ENCODE measurements around the gene NUDT8. TPM values are rescaled to one million over a fixed set of nuclear protein-coding genes. Genes with fewer than 3 reads are reported as not detected.

The NUDT8 gene
- total and polyA plus RNA-seq, 10 of the 15 experiments (the other 5 are each of a cell fraction or from before 2014, with no cell fraction given): 0.32 to 18.2 (median 9.8) TPM

DNA sequence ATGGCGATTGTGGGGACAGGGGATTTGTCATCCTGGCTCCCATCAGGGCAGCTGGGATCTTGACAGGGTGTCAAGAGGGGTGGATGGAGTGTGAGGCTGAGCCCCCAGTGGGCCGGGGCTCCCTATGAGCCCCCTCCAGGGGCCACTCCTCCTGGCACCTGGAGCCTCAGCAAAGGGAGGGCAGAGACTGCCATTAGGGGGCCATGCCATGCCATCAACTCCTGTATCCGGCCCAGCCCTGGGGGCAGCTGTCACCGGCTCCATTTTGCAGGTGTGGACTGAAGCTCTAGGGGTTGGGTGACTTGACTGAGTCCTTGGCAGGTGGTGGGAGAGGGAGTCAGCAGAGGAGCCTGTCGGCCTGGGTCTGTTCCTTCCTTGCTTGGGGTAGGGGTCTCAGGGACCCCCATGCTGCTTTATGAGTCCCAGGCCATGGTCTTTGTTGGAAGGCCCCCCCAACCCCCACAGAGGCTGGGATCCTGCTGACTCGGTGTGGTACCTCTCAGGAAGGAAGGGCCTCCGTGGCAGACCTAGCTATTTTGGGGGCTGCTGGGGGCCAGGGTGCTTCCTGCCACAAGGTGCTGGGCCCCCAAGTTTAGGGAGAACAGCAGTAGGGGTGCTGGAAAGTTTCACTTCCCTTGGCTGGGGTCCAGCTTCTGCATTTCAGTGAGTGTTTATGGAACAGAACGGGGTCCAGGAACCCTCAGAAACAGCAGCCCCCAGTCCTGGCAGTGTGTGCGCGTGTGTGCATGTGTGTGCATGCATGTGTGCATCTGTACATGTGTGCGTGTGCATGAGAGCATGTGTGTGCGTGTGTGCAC is 19.3 kb upstream of the NUDT8 start (continued):
- TF ChIP-seq, protein P1, sequence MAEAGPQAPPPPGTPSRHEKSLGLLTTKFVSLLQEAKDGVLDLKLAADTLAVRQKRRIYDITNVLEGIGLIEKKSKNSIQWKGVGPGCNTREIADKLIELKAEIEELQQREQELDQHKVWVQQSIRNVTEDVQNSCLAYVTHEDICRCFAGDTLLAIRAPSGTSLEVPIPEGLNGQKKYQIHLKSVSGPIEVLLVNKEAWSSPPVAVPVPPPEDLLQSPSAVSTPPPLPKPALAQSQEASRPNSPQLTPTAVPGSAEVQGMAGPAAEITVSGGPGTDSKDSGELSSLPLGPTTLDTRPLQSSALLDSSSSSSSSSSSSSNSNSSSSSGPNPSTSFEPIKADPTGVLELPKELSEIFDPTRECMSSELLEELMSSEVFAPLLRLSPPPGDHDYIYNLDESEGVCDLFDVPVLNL (IDR thresholded peaks at IDR 0.05; ENCODE audit: low read depth, low read length): no peak
- no peak for TF ChIP-seq RELA (IDR thresholded peaks at IDR 0.05; ENCODE audit: borderline replicate concordance, partially characterized antibody)
- TF ChIP-seq ZNF24 (IDR thresholded peaks at IDR 0.05): no peak
- TF ChIP-seq, protein P2, sequence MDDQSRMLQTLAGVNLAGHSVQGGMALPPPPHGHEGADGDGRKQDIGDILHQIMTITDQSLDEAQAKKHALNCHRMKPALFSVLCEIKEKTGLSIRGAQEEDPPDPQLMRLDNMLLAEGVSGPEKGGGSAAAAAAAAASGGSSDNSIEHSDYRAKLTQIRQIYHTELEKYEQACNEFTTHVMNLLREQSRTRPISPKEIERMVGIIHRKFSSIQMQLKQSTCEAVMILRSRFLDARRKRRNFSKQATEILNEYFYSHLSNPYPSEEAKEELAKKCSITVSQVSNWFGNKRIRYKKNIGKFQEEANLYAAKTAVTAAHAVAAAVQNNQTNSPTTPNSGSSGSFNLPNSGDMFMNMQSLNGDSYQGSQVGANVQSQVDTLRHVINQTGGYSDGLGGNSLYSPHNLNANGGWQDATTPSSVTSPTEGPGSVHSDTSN (IDR thresholded peaks at IDR 0.05; ENCODE audit: insufficient replicate concordance, low read depth, low read length): no peak
- no peak for TF ChIP-seq ZNF207 (IDR thresholded peaks at IDR 0.05; ENCODE audit: borderline replicate concordance)
- TF ChIP-seq KLF5 (IDR thresholded peaks at IDR 0.05; ENCODE audit: partially characterized antibody): no peak
- no peak for TF ChIP-seq EZH2 (IDR thresholded peaks at IDR 0.05; ENCODE audit: borderline replicate concordance, control insufficient read depth, low read depth, low read length)
- no peak for TF ChIP-seq HDAC6 (IDR thresholded peaks at IDR 0.05; ENCODE audit: unreplicated experiment)
- no peak for TF ChIP-seq ZSCAN29 (IDR thresholded peaks at IDR 0.05)
- no peak for TF ChIP-seq CUX1 (IDR thresholded peaks at IDR 0.05; ENCODE audit: insufficient replicate concordance, low read depth, low read length)
- TF ChIP-seq FOS (IDR thresholded peaks at IDR 0.05; ENCODE audit: borderline replicate concordance, extremely low read depth, insufficient read length): no peak
- no peak; the same call in 1 of the 2 replicates for TF ChIP-seq IRF4 (IDR thresholded peaks at IDR 0.05; ENCODE audit: low read depth, low read length)
- no peak for TF ChIP-seq ZZZ3 (IDR thresholded peaks at IDR 0.05; ENCODE audit: control insufficient read depth, insufficient read length, low read depth)
- no peak for TF ChIP-seq ZNF622 (IDR thresholded peaks at IDR 0.05)
- TF ChIP-seq, protein P3, sequence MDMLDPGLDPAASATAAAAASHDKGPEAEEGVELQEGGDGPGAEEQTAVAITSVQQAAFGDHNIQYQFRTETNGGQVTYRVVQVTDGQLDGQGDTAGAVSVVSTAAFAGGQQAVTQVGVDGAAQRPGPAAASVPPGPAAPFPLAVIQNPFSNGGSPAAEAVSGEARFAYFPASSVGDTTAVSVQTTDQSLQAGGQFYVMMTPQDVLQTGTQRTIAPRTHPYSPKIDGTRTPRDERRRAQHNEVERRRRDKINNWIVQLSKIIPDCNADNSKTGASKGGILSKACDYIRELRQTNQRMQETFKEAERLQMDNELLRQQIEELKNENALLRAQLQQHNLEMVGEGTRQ (IDR thresholded peaks at IDR 0.05; ENCODE audit: borderline replicate concordance, low read depth, low read length): no peak
- TF ChIP-seq EED (IDR thresholded peaks at IDR 0.05; ENCODE audit: low read depth): peak; percentile 97
- TF ChIP-seq, protein P4, sequence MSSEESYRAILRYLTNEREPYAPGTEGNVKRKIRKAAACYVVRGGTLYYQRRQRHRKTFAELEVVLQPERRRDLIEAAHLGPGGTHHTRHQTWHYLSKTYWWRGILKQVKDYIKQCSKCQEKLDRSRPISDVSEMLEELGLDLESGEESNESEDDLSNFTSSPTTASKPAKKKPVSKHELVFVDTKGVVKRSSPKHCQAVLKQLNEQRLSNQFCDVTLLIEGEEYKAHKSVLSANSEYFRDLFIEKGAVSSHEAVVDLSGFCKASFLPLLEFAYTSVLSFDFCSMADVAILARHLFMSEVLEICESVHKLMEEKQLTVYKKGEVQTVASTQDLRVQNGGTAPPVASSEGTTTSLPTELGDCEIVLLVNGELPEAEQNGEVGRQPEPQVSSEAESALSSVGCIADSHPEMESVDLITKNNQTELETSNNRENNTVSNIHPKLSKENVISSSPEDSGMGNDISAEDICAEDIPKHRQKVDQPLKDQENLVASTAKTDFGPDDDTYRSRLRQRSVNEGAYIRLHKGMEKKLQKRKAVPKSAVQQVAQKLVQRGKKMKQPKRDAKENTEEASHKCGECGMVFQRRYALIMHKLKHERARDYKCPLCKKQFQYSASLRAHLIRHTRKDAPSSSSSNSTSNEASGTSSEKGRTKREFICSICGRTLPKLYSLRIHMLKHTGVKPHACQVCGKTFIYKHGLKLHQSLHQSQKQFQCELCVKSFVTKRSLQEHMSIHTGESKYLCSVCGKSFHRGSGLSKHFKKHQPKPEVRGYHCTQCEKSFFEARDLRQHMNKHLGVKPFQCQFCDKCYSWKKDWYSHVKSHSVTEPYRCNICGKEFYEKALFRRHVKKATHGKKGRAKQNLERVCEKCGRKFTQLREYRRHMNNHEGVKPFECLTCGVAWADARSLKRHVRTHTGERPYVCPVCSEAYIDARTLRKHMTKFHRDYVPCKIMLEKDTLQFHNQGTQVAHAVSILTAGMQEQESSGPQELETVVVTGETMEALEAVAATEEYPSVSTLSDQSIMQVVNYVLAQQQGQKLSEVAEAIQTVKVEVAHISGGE (CRISPR knock-in tag; IDR thresholded peaks at IDR 0.05): no peak
